Measurements from ENCODE around the gene FBXW11. TPM values are rescaled to one million over a fixed set of nuclear protein-coding genes. Genes with fewer than 3 reads are reported as not detected.
"Not testable (repeated sequence)": the region's sequence is repeated elsewhere in the genome, so short reads cannot be mapped to it uniquely, and the experiment has no call there.

The FBXW11 gene
- total RNA-seq, 1 donor from 2014 or later: 71.6 TPM

GRCh38 chr5:172035049-172035448 is 28.6 kb upstream of the FBXW11 start:
- no peaks in the 10 kb centered on the region for H3K27me3 ChIP-seq (ENCODE audit: control insufficient read depth, insufficient read depth, low read length)
- TF ChIP-seq CTCF (IDR thresholded peaks at IDR 0.05; ENCODE audit: insufficient read depth, low read length, severe bottlenecking): no peak
- FAIRE-seq (no peak), DNase-seq (ENCODE audit: low read depth) (peak; percentile 65)
- no peaks in the 10 kb centered on the region for H3K36me3 ChIP-seq (ENCODE audit: control insufficient read depth, insufficient read depth, low read length)
- no peak overlapping the region for H3K4me3 ChIP-seq (ENCODE audit: low read depth, low read length)

GRCh38 chr5:172031894-172032461 is 25.5 kb upstream of the FBXW11 start:
- no peak for FAIRE-seq
- no peak overlapping the region for H3K4me3 ChIP-seq (ENCODE audit: low read depth, low read length)
- no peak for DNase-seq (ENCODE audit: low read depth)
- no peaks in the 10 kb centered on the region for H3K27me3 ChIP-seq (ENCODE audit: control insufficient read depth, insufficient read depth, low read length)
- no peaks in the 10 kb centered on the region for H3K36me3 ChIP-seq (ENCODE audit: control insufficient read depth, insufficient read depth, low read length)
- TF ChIP-seq CTCF (IDR thresholded peaks at IDR 0.05; ENCODE audit: insufficient read depth, low read length, severe bottlenecking): no peak

GRCh38 chr5:172029876-172030275 is 23.4 kb upstream of the FBXW11 start:
- DNase-seq (ENCODE audit: low read depth) (no peak), FAIRE-seq (no peak)
- TF ChIP-seq CTCF (IDR thresholded peaks at IDR 0.05; ENCODE audit: insufficient read depth, low read length, severe bottlenecking): no peak
- no peaks in the 10 kb centered on the region for H3K36me3 ChIP-seq (ENCODE audit: control insufficient read depth, insufficient read depth, low read length)
- no peaks in the 10 kb centered on the region for H3K27me3 ChIP-seq (ENCODE audit: control insufficient read depth, insufficient read depth, low read length)
- no peak overlapping the region for H3K4me3 ChIP-seq (ENCODE audit: low read depth, low read length)

- H3K36me3 ChIP-seq (ENCODE audit: control insufficient read depth, insufficient read depth, low read length): no peaks in the 10 kb centered on the region
- no peak for FAIRE-seq
- no peak for TF ChIP-seq CTCF (IDR thresholded peaks at IDR 0.05; ENCODE audit: insufficient read depth, low read length, severe bottlenecking)
These were observed 21.7 kb upstream of the FBXW11 start for GRCh38 chr5:172028167-172028566.

GRCh38 chr5:172020110-172020786 is 13.8 kb upstream of the FBXW11 start:
- DNase-seq (ENCODE audit: low read depth); FAIRE-seq; H3K4me3 ChIP-seq (ENCODE audit: low read depth, low read length); H3K27me3 ChIP-seq (ENCODE audit: control insufficient read depth, insufficient read depth, low read length); H3K36me3 ChIP-seq (ENCODE audit: control insufficient read depth, insufficient read depth, low read length): not testable (repeated sequence)

More at GRCh38 chr5:172028167-172028566, 21.7 kb upstream of the FBXW11 start:
- no peak for DNase-seq (ENCODE audit: low read depth)
- H3K27me3 ChIP-seq (ENCODE audit: control insufficient read depth, insufficient read depth, low read length): no peaks in the 10 kb centered on the region
- no peak overlapping the region for H3K4me3 ChIP-seq (ENCODE audit: low read depth, low read length)

GRCh38 chr5:172015346-172015745 is 8.9 kb upstream of the FBXW11 start:
- Histone ChIP-seq H3K27me3 (ENCODE audit: control insufficient read depth, insufficient read depth, low read length) (no peaks in the 10 kb centered on the region), H3K4me3 (ENCODE audit: low read depth, low read length) (no peak overlapping the region), H3K36me3 (ENCODE audit: control insufficient read depth, insufficient read depth, low read length) (no peaks in the 10 kb centered on the region)
- TF ChIP-seq CTCF (IDR thresholded peaks at IDR 0.05; ENCODE audit: insufficient read depth, low read length, severe bottlenecking): no peak
- DNase-seq (ENCODE audit: low read depth) (no peak), FAIRE-seq (no peak)
